ENCODE measurements around the gene DNAL4.

DNAL4 gene

DNA sequence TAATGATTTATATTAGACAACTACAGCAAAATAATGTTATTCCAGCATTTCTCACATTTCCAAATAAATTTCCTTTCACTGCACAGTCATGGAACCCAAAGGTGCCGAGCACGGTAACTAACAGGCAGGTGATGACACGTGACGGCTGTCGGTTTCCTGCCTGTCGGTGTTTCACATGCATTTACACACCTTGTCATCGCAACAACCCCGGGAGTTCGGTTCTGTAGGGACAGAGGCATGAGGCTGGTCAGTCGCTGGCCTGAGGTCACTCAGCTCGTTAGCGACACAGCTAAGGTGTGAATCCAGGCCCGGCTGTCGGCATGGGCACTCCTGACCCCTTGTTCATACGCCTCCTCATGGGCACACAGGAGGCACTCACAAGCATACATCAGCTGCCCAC is 9.9 kb downstream of the DNAL4 start:
- no peak for DNase-seq

DNA sequence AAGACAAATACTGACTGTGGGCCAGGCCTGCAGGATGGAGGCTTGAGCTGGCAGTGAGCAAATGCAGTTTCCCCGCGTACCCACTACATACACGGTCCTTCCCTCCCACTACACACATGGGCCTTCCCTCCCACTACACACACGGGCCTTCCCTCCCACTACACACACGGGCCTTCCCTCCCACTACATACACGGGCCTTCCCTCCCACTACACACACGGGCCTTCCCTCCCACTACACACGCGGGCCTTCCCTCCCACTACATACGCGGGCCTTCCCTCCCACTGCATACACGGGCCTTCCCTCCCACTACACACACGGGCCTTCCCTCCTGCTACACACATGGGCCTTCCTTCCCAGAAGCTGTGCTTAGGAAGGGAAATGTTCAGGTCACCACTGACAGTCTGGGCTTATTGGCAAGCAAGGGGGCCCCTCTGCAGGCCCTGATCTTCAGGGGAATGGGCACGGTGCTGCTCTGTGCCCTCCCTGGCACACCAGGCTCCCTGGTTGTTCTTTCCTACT is 10.8 kb downstream of the DNAL4 start:
- DNase-seq: no peak

DNA sequence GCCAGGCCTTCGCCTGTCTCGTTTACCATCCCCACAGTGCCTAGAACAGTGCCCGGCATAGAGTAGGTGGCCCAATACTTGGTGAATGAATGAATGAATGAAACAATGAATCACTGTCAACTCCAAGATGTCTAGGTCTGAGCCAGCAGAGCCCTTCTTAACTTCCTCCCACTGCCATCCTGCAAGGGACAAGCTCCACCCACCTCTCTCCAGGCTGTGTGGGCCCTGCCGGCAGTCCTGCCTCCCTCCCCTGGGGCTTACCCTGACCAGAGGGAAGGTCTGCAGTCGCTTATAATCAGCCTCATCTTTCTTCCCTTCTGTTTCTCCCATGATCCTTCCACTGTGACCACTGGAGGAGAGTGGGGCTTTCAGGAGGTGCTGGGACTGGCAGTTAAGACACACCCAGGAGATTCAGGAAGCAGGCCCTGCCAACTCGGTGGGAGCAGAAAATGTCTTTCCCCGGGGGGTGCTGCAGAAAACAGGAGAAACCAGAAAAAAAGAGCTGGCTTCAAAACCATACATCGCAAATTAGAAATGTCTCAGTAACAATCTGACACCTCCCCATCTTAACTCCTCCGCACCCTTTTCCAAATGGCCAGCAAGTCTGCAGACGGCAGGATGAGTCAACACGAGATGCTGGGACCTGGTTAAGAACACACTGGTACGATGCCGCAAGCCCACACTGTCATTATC is 11.4 kb downstream of the DNAL4 start:
- no peak for DNase-seq

DNA sequence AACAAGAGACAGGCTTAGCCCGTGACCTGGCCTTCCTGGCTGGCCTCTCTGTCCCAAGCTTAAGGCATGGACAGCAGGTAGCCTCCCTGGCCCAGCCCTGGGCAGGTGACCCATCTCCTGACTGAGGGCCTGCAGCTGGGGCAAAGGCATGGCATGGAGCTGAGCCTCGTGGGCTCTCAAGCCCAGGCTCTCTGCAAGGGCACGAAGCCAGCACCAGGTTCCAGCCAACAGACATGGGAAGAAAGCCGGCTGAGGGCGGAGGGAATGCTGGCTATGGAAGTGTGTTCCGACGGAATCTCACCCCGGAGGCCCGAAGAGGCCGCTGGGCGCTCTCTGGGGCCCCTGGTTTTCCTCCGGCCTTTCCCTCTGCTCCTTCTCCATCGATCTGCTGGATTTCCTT is 12.9 kb downstream of the DNAL4 start:
- no peak for DNase-seq

DNA sequence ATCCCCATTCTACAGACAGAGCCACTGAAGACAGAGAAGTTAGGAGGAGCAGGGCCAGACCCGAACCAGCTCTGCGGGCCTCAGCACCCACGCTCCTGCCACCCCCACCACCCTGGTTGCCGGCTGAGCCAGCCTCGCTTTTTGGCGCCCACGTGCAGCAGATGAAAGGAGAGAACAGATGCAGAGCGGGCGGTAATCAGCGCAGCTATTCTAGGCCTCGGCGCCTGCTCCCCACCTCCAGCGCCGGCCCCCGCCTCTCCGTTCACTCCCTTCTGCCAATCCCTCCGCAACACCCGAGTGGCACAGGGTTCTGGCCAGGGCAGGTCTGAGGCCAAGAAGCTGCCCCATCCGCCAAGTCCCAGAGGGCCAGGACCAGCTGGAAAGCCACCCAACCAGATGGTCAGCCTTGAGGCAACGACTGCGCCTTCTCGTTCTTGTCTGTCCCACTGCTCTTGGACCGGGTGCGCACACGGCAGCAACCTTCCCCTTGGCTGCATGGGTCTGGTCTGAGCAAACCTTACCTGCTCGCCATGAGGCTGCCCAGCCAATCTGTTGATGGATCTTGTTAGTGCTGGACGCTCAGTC is 16.8 kb downstream of the DNAL4 start:
- DNase-seq: no peak

DNA sequence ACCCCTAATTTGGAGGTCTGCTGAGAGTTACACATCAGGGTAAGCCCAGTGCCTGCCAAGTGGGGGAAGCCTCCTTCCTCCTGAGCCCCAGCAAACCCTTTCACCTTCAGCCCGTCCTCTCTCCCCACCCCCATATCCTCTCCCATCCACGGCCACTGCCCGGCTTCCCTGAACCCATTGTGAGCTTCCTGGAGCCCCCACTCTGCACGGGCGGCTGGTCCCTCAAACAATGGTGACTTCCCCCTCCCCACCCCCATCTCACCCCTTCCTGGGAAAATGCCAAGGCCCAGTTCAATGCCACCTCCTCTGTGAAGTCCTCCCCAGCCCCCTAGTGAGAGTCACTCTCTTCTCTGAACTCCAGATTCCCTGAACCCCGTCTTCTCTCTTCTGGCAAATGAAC is 17.9 kb downstream of the DNAL4 start:
- no peak for DNase-seq

DNA sequence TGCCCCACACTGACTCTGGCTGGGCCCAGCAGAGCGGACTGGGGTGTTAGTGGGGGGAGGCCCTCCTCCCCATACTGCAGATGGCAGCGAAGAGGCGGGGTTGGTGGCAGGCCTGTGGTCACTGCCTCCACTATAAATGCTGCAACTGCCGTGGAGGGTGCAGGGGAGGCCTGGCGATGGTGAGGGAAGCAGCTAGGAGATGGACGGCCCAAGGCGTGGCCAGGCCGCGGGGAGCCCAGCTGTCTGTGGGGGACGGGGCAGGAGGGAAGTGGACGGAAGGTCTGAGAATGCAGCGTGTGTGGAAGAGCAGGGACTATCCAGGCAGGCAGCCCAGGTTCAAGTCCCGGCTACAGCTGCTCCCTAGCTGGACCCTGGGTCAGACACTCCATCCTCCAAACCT is 18.3 kb downstream of the DNAL4 start:
- DNase-seq: no peak

DNA sequence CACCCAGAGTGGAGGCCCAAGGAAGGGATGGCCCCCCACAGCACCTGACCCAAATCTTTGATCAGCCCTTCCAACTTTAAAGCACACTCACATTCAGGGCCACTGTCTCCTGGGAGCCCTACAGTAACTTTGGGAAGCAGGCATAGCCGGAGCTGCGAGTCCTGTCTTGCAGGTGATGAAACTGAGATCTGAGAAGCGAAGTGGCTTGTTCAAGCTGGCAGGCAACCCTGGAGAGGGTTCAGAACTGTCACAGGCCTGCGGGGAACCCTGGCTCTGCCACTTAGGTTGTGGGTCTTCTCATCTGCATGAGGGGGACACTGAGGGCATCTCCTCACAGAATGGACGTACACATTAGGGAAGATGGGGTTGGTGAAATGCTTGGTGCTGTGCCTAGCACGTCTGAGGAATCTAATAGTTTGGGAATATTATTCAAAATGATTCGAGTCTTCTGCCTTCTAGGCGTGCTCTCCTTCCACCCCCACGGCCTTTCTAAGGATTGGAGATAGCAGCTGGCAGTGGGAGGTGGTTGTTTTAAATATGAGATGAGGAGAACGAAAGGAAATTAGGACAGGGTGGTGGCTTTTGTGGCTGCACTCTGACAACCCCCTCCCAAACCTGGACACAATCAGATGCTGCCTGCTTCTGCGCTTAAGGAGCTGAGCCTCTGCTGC is 19.3 kb downstream of the DNAL4 start:
- no peak for DNase-seq

DNA sequence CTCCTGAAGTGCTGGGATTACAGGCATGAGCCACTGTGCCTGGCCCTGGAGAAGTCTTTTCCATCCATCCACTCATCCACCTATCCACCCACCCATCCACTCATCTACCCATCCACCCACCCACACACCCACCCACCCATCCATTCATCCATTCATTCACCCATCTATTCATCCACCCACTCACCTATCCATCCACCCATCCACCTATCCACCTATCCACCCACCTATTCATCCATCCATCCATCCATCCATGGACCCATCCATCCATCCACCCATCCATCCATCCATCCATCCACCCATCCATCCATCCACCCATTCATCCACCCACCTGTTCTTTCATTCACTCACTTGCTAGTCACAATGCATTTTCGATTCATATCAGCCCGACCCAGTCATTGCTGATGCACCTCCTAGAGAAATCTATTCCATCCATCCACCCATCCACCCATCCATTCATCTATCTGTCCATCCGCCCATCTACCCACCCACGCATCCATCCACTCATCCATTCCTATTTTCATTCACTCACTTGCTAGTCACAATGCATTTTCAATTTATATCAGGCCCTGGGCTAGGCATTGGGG is 20.5 kb downstream of the DNAL4 start:
- no peak for DNase-seq

DNA sequence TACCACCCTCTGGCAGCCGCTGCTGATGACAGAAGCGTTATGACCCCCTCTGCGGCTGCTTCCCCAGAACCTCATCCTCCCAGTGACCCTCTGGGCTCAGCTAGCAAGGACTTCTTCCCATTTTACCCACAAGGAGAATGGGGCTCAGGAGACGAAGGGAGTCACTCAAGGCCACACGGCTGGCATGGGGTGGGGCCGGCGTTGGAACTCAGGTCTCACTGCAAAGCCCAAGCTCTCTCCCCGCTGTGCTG is 21.4 kb downstream of the DNAL4 start:
- no peak for DNase-seq

DNA sequence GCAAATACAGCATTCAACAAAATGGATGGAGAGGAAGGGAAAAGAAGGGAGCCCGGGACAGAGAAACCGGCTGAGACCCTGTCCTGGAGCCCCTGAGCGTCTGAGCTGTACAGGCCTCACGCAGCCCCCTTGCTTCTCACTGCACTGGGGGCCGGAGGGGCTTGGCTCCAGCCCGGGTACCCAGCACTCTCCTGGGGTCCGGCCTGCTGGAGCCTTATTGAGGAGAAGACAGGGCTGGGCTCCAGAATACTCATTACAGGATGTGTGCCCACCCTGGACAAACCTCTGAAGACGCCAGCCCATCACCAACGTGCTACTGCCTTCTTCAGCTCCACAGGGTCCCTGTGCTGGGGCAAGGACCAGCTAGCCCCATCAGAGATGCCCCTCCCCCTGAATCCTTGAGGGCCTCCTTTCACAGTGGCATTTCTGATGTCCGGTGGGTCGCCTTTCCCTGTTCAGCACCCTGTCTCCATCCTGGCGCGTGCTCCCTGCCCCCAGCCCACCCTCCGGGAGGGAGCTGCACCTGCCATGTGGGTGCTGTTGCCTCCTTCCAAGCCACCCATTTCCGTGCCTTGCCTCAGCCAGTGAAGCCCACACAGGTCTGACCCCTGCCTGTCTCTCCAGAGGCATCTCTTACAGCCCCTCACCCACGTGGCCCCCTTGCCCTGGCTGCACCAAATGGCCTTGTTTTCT is 23.5 kb downstream of the DNAL4 start:
- no peak for DNase-seq

DNA sequence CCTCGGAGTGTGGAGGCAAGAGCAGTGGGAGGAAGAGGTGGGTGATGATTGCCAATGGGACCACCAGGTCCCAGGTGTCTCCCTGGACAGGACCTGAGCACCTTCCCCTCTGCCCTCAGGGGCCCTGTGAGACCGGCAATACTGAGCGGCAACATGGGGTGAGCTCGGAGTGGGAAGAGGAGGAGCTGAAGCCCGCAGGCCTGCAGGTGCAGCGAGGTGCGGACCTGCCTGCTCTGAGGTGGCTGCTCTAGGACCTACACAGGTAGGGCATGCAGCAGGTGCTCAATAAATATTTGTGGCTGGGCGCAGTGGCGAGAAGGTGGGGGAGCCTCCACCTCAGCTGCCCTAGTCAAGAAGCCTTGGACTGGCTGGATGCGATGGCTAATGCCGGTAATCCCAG is 25.9 kb downstream of the DNAL4 start:
- no peak for DNase-seq

DNA sequence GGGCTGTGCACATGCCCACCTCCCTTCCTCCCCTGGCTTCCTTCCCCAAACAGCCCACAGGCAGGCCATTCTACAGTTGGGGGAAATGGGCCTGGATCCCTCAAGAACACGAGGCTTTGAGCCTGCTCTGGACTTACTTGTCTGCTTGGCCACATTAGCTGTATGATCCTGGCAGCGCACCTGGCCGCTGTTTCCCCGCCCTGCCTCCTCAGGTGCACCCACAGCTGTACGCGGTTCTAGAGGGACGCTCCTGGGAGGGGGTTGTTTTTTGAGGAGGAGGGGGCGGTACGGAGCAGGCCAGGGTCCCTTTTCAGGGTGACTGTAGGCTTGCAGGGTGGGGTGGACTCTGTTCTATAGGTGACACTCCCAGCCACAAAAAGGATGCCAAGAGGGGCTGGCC is 26.6 kb downstream of the DNAL4 start:
- no peak for DNase-seq

DNA sequence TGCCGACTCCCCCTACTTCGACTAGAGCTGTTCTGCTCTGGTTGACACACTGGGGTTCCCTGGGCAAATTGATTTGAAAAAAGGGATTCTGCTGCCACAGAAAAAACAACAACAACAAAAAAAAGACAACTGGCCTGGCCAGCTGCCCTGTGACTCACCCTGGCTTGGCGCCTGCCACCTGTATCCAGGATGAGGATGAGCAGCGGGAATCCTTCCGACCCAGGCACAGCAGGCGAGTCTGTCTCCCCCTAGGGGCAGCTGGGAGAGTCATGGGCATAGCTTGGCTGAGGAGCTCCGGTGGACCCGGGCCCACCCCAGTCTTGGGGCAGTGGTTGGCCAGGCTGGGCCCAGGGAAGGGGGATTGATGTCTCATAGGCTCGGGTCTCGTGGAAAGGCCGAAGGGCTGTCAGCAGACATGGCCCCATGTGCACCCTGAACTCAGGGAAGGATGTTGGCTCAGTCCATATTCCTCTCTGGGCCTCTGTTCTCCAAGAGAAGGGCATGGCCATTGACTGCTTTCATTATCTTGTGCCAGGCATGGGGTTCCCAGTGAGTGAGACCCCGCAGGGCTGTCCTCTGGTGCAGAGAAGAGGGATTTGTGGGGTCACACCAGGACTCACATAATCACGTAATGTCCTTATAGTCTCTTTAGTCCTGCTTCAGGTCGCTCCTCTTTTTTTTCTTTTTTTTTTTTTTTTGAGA is 27.7 kb downstream of the DNAL4 start:
- peak; percentile 83 for DNase-seq

DNA sequence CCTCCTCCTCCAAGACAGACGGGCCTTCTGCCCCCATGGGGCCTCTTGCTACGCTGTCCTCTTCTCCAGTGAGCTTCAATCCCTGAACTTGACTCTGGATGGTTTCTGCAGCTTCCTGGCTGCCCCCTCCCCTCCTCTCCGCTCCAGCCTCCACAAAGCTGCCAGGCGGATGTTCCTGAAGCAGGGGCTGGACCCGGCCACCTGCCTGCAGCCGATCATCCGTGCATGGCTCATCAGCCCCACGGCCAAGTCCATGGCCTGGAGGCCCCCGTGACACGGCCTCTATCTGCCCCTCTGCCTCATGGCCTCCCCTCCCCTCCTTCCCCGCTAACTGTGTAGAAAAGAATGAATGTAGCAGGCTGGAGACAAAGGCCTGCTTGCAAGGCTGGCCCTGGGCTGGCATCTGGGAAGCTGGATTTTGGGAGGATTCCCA is 31.4 kb downstream of the DNAL4 start:
- DNase-seq: no peak

DNA sequence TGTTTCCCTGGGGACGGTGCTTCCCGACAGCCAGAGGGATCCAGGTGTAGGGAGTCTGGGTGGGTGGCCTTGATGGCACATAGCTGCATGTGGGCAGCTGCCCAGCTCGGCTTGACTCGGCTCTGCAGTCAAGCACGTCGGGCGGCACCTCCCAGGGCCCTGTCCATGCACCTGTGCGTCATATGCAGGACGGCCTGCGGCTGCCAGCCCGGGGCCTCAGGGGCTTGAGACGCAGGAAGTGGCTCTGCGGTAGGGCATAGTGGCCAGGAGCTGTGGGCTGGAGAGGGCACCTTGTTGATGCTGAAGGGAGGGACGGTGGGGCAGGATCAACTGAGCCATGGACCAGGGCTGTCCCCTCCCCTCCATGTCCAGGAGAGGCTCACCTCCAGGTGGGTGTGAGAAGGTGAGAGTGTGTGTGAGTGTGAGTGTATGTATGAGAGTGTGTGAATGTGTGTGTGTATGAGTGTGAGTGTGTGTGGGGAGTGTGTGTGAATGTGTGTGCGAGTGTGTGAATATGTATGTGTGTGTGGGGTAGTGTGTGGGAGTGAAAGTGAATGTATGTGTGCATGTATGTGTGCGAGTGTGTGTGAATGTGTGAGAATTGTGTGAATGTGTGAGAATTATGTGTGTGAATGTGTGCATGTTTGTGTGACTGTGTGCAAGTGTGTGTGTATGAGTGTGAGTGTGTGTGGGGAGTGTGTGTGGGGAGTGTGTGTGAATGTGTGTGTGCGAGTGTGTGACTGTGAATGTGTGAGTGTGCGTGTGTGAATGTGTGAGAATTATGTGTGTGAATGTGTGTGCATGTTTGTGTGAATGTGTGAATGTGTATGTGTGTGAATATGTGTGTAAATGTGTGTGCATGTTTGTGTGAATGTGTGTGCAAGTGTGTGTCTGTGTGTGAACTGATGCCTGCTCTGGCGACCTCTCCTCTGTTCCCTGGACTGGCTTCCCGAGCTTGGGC is 32.5 kb downstream of the DNAL4 start:
- peak; percentile 33 for DNase-seq

DNA sequence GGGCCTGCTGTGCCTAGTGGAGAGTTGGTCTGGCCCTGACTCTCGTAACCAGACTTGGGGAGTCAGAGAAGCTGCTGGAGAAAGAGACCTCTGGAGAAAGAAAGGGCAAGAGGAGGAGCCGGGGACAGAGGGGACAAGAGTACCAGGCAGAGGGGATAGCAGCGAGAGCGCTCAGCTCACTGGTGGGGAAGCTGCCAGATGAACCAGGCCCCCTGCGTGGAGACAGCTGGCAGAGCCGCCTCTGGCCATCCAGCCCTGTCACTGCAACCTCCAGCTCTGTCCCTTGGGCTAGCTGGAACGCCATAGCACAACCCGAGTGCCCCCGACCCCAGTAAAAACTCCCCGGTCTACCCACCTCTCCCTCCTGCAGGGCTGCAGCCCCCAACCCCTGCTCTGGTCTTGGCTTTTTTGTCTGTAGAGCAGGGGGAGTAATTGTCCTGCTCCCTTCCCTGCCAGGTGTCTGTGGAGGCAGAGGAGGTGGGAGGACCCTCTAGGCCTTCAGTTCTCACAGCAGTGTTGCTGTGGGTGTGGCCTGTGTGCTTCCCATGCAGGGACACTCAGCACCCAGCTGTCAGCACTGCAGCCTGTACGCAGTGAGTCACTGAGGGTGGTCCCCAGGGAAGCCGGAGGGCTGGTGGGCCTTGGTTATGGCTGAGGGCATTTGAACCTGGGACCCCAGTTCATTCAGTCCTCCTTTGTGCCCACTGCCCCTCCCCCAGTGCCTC is 33.3 kb downstream of the DNAL4 start:
- peak; percentile 65 for DNase-seq

DNA sequence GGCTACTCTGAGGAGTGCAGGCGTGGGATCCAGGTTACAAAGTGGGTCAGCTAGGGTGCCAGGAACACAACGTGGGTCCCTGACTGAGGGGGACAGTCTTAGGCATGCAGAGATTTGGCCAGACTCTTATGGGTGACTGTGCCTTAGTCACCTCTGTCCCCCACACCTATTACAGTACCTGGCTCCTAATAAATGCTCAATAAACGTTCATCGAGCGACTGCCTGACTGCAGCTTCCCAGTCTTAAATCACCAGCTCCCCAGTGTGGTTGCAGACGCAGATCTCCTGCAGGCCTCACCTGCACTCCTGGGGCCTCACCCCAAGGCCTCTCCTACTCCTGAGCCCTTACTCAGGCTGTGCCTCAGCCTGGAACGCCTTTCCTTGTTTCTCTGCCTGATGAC is 34.9 kb downstream of the DNAL4 start:
- DNase-seq: no peak

DNA sequence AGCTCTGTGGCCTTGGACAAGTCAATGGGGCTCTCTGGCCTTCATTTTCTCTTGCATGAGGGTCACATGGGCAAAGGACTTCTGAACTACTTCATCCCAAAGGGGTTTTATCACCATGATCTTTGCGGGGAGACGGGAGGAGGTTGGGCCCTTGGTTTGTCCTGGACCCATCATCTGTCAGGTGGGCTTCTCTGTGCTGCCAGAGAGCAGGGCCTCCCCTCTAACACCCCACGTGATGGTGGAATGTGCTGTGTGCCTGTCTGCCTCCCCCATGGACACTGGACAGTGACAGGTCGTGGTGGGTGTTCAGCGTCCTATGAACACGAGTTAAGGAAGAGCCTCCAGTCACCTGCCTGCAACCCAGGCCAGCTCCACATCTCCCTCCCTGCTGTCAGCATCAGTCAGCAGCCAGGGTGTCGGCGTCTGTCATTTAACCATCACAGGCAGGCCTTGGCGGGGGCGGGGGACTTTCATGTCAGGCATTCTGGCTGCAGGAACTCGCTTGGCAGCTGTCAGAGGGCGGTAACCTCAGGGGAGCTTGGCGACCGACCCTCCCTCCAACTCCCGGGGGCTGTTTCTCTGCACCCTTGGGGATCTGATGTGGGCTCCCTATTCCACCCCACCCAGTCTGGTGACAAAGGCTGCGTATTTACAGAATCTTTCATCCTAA is 35.5 kb downstream of the DNAL4 start:
- DNase-seq: no peak

DNA sequence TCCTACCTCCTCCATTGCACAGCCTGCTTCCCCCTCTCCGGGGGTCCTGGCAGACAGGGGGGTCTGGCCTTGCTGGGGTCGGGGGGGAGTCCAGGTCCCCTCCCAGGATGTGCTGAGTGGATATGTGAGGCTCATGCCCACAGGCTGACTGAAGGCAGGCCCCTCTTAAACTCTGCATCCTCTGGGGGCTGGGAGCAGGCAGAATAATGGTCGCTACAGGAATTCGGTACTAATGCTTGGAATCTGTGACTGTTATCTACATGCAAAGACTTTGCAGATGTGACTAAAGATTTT is 36.5 kb downstream of the DNAL4 start:
- no peak for DNase-seq

Measured in NCI-H146 (cell line).